Endothelial cell of umbilical vein (primary cell): ENCODE measurements around the gene LCAT. TPM values are rescaled to one million over a fixed set of nuclear protein-coding genes. Genes with fewer than 3 reads are reported as not detected.
A peak's percentile ranks its signal among the peaks of the same experiment; 100 is the strongest.

Experiments
- BruUV-seq: library from RNA; stranded (reverse); fragments of 400-500 nt; replicated peaks from 2 replicates; lab custom pipeline; 2021; lab: Mats Ljungman, UMichigan
- CTCF ChIA-PET: fragments of 300-600, 350-600 bp; sonication (Branson Sonifier 250); formaldehyde crosslinking; loops from one replicate; lab custom pipeline; 2021; ENCODE audit warnings: antibody characterized with exemption, inconsistent platforms; lab: Charles Lee
- POLR2A ChIA-PET: fragments of 300-600, 350-600 bp; sonication (Branson Sonifier 250); formaldehyde crosslinking; loops from one replicate; lab custom pipeline; 2021; ENCODE audit warnings: antibody characterized with exemption, inconsistent platforms; lab: Charles Lee
- DNase-seq: peaks from one replicate; pipeline ENCODE4 v3.0.0-alpha.2; 2011; ENCODE audit warnings: low read depth, low spot score
- FAIRE-seq: peaks from 2 replicates; lab custom pipeline; 2011; peaks lifted over from hg19 to GRCh38; lab: Jason Lieb, UNC
- H2AFZ ChIP-seq: 2 replicates; pipeline ENCODE4 v1.6.0; 2012; ENCODE audit warnings: low read depth, low read length, control low read depth, inconsistent platforms
- H3K27ac ChIP-seq: 2 replicates; pipeline ENCODE4 v1.5.1; 2011; ENCODE audit warnings: low read depth, mild to moderate bottlenecking, control low read depth, low read length, moderate library complexity; ENCODE audit not compliant: insufficient read depth
- H3K27me3 ChIP-seq, 2 experiments: 2 replicates each; pipeline versions ENCODE4 v1.6.0 to v1.6.1; 2011; ENCODE audit warnings: low read length in 2 of 2, mixed read lengths in 1 of 2; ENCODE audit not compliant: control insufficient read depth in 2 of 2, insufficient read depth in 2 of 2
- H3K36me3 ChIP-seq, 2 experiments: 2 replicates in 1 of 2; 3 replicates in 1 of 2; pipeline ENCODE4 v1.5.1; 2011; ENCODE audit warnings: low read length in 2 of 2, mild to moderate bottlenecking in 1 of 2, moderate library complexity in 1 of 2; ENCODE audit not compliant: control insufficient read depth in 2 of 2, insufficient read depth in 2 of 2; ENCODE audit errors: extremely low read depth in 1 of 2
- H3K4me1 ChIP-seq: 3 replicates; pipeline ENCODE4 v1.5.1; 2011; ENCODE audit warnings: mild to moderate bottlenecking, low read length; ENCODE audit not compliant: control insufficient read depth, insufficient read depth; ENCODE audit errors: extremely low read depth
- H3K4me2 ChIP-seq: 2 replicates; pipeline ENCODE4 v1.6.1; 2011; ENCODE audit warnings: low read length, control low read depth, mixed read lengths; ENCODE audit not compliant: insufficient read depth
- H3K4me3 ChIP-seq, 3 experiments: fragments of 200-600 bp in 1 of 3; sonication (generic), shearing (Covaris generic) in 1 of 3; replicated peaks in 1 of 3; 2 replicates each; pipeline ENCODE4 v1.5.1; 2011 to 2016; ENCODE audit warnings: control low read depth in 3 of 3, low read length in 3 of 3, mild to moderate bottlenecking in 2 of 3, inconsistent platforms in 1 of 3, low read depth in 1 of 3, moderate library complexity in 1 of 3; ENCODE audit not compliant: insufficient read depth in 1 of 3
- H3K79me2 ChIP-seq: 2 replicates; pipeline ENCODE4 v1.6.0; 2012; ENCODE audit warnings: low read length, inconsistent platforms; ENCODE audit not compliant: control insufficient read depth, insufficient read depth
- H3K9ac ChIP-seq: replicated peaks from 2 replicates; pipeline ENCODE3; 2011; ENCODE audit warnings: low read length, control low read depth; ENCODE audit not compliant: insufficient read depth; ENCODE audit errors: extremely low read depth
- H3K9me1 ChIP-seq: replicated peaks from 3 replicates; pipeline ENCODE4 v1.6.0; 2011; ENCODE audit warnings: mild to moderate bottlenecking, low read length; ENCODE audit not compliant: control insufficient read depth, insufficient read depth; ENCODE audit errors: extremely low read depth
- H3K9me3 ChIP-seq: replicated peaks from 2 replicates; pipeline ENCODE4 v1.5.1; 2012; ENCODE audit warnings: low read length, inconsistent platforms; ENCODE audit not compliant: control insufficient read depth, insufficient read depth
- H4K20me1 ChIP-seq: replicated peaks from 2 replicates; pipeline ENCODE3; 2011; ENCODE audit warnings: mild to moderate bottlenecking, low read length; ENCODE audit not compliant: control insufficient read depth, insufficient read depth; ENCODE audit errors: extremely low read depth
- EZH2 ChIP-seq: IDR thresholded peaks from 2 replicates; pipeline ENCODE4 v1.6.1; 2012; ENCODE audit warnings: borderline replicate concordance, low read depth, mild to moderate bottlenecking, moderate library complexity, low read length, inconsistent platforms; ENCODE audit not compliant: severe bottlenecking
- FOS ChIP-seq: IDR thresholded peaks from 2 replicates; pipeline ENCODE4 v1.6.1; 2011; ENCODE audit warnings: mild to moderate bottlenecking, low read length, moderate library complexity, borderline replicate concordance; ENCODE audit not compliant: insufficient read depth
- GATA2 ChIP-seq: IDR thresholded peaks from 2 replicates; pipeline ENCODE4 v1.7.0; 2011; ENCODE audit warnings: low read depth, mild to moderate bottlenecking, moderate library complexity, mixed read lengths, low read length; ENCODE audit not compliant: insufficient read length, insufficient read depth
- JUN ChIP-seq: IDR thresholded peaks from 2 replicates; pipeline ENCODE4 v1.6.1; 2011; ENCODE audit warnings: borderline replicate concordance, low read depth; ENCODE audit not compliant: insufficient read length, insufficient read depth
- MAX ChIP-seq: IDR thresholded peaks from 2 replicates; pipeline ENCODE4 v1.6.1; 2011; ENCODE audit not compliant: insufficient read depth, insufficient read length
- MYC ChIP-seq: IDR thresholded peaks from one replicate; pipeline ENCODE4 v1.6.1; 2011; ENCODE audit warnings: mild to moderate bottlenecking, low read depth, low read length
- POLR2A ChIP-seq: IDR thresholded peaks from 2 replicates; pipeline ENCODE4 v1.6.1; 2012; ENCODE audit warnings: low read depth, mild to moderate bottlenecking, control low read depth, low read length
- POLR2AphosphoS5 ChIP-seq: IDR thresholded peaks from 2 replicates; pipeline ENCODE4 v1.6.1; 2012; ENCODE audit warnings: low read depth, mild to moderate bottlenecking, control low read depth, low read length, moderate library complexity; ENCODE audit not compliant: insufficient read depth
- dilution Hi-C: fragments of 300-500 bp; cut with MboI; formaldehyde crosslinking; loops from one replicate; pipeline ENCODE4 v1.15.0; 2019; ENCODE audit warnings: low sequenced_read_pairs; ENCODE audit not compliant: extremely low pct_ligation_motif_present
- intact Hi-C: fragments of 100-400 bp; cut with micrococcal nuclease; formaldehyde crosslinking; loops from one replicate; pipeline ENCODE4 v1.10.0; 2022
- polyA plus RNA-seq, 4 experiments: library from polyadenylated mRNA; depleted of rRNA in 3 of 4; stranded (reverse) in 3 of 4; unstranded in 1 of 4; fragments of >200 nt; gene quantifications; 2 replicates each; pipeline versions ENCODE4 v1.2.1 to v1.2.3, GENCODE V29; 2011 to 2012; ENCODE audit warnings: missing spikeins in 1 of 4
- total RNA-seq: library from RNA; stranded (reverse); gene quantifications from 2 replicates; pipeline ENCODE4 v1.2.3, GENCODE V29; 2021
- TF ChIP-seq, protein P1 (sequence below), 2 donors: IDR thresholded peaks; 1 replicate in 1 of 2; 2 replicates in 1 of 2; pipeline ENCODE4 v1.5.1; 2011; ENCODE audit warnings: low read length in 2 of 2, mild to moderate bottlenecking in 2 of 2, moderate library complexity in 2 of 2, control low read depth in 1 of 2, inconsistent platforms in 1 of 2, low read depth in 1 of 2; ENCODE audit not compliant: insufficient read depth in 1 of 2; ENCODE audit errors: extremely low read depth in 1 of 2

The LCAT gene
- total and polyA plus RNA-seq, 2 donors (not counting 3 experiments of a cell fraction or from before 2014, with no cell fraction given) = 22.6 to 46.1 TPM

GRCh38 chr16:67927131-67927941 is 16.6 kb downstream of the LCAT start:
- peaks cover 0 to 16% of the 10 kb centered on the region in 2 experiments for H3K36me3 ChIP-seq
- H2AFZ ChIP-seq = no peak overlapping the region
- dilution Hi-C loops (no loop called here), intact Hi-C loops (loop anchor here (10.0 kb wide), 1 partner anchor 403 kb away; the partner anchor contains the start of gene RIPOR1)
- H3K27me3 ChIP-seq = no peaks in the 10 kb centered on the region
- POLR2A ChIA-PET = no interaction called here
- TSS peak; percentile 26 for BruUV-seq
- H3K4me2 ChIP-seq = no peak overlapping the region
- DNase-seq = no peak
- H3K9me3 ChIP-seq = no peaks in the 10 kb centered on the region
- H3K4me1 ChIP-seq = peaks cover 10% of the 10 kb centered on the region
- no peak for FAIRE-seq
- no peak overlapping the region for H3K9ac ChIP-seq
- CTCF ChIA-PET = interaction anchor here (1.0 to 6.1 kb wide), 9 partner anchors 12 to 406 kb away, joined by 4 to 106 read pairs (median 6); partner anchors contain the start of gene NRN1L
- H3K79me2 ChIP-seq = no peaks in the 10 kb centered on the region
- no peaks in the 10 kb centered on the region for H4K20me1 ChIP-seq
- H3K9me1 ChIP-seq = no peaks in the 10 kb centered on the region
- no peak overlapping the region for H3K4me3 ChIP-seq
- TF ChIP-seq POLR2A (no peak), GATA2 (no peak), MYC (no peak), JUN (no peak), MAX (no peak), FOS (no peak), POLR2AphosphoS5 (no peak), EZH2 (no peak)
- TF ChIP-seq, protein P1, sequence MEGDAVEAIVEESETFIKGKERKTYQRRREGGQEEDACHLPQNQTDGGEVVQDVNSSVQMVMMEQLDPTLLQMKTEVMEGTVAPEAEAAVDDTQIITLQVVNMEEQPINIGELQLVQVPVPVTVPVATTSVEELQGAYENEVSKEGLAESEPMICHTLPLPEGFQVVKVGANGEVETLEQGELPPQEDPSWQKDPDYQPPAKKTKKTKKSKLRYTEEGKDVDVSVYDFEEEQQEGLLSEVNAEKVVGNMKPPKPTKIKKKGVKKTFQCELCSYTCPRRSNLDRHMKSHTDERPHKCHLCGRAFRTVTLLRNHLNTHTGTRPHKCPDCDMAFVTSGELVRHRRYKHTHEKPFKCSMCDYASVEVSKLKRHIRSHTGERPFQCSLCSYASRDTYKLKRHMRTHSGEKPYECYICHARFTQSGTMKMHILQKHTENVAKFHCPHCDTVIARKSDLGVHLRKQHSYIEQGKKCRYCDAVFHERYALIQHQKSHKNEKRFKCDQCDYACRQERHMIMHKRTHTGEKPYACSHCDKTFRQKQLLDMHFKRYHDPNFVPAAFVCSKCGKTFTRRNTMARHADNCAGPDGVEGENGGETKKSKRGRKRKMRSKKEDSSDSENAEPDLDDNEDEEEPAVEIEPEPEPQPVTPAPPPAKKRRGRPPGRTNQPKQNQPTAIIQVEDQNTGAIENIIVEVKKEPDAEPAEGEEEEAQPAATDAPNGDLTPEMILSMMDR (IDR thresholded peaks at IDR 0.05; ENCODE audit: extremely low read depth in 1 of 2, insufficient read depth in 1 of 2, low read depth in 1 of 2, low read length in 2 of 2) = no peak
- no peak overlapping the region for H3K27ac ChIP-seq
